GM12878 (cell line): Measurements from ENCODE around the gene BTBD9. TPM values are rescaled to one million over a fixed set of nuclear protein-coding genes. Genes with fewer than 3 reads are reported as not detected.

Source experiments
- BMI1 ChIP-seq: fragments of 450-650 bp; IDR thresholded peaks from 2 replicates; pipeline ENCODE4 v1.6.1; 2016; ENCODE audit warnings: mild to moderate bottlenecking, moderate library complexity, borderline replicate concordance
- CREB1 ChIP-seq: IDR thresholded peaks from 2 replicates; pipeline ENCODE4 v1.6.1; 2012; ENCODE audit warnings: low read depth, mild to moderate bottlenecking, inconsistent platforms
- FOXM1 ChIP-seq: IDR thresholded peaks from 2 replicates; pipeline ENCODE4 v1.6.1; 2012; ENCODE audit warnings: low read depth, mild to moderate bottlenecking, inconsistent platforms, low read length, moderate library complexity
- PAX8 ChIP-seq: fragments of 450-650 bp; IDR thresholded peaks from 2 replicates; pipeline ENCODE4 v1.6.1; 2017; ENCODE audit warnings: mild to moderate bottlenecking, moderate library complexity
- SUZ12 ChIP-seq: fragments of 200-600 bp; sonication (generic); IDR thresholded peaks from one replicate; pipeline ENCODE4 v1.6.1; 2018; ENCODE audit warnings: antibody characterized with exemption, mild to moderate bottlenecking; ENCODE audit not compliant: unreplicated experiment
- polyA plus RNA-seq, 11 experiments: library from polyadenylated mRNA; depleted of rRNA in 4 of 11; unstranded in 6 of 11; stranded (reverse) in 5 of 11; fragments of >200 nt; fragmentation: Nextera tagmentation in 4 of 11; fragmentation: Illumina TruSeq in 1 of 11; extraction: Ambion mirVana in 4 of 11; extraction: Trizol in 1 of 11; gene quantifications; 1 replicate in 1 of 11; 2 replicates in 10 of 11; pipeline versions ENCODE4 v1.2.1 to v1.2.3, GENCODE V29; 2011 to 2016; ENCODE audit warnings: inconsistent platforms in 2 of 11, missing spikeins in 2 of 11, low read depth in 1 of 11
- total RNA-seq, 4 experiments: library from RNA; depleted of rRNA in 3 of 4; stranded (reverse); fragments of >200 nt in 3 of 4; fragmentation: Illumina TruSeq in 1 of 4; extraction: Trizol in 1 of 4; gene quantifications; 2 replicates each; pipeline versions ENCODE4 v1.2.1 to v1.2.3, GENCODE V29; 2013 to 2021
- TF ChIP-seq, protein P1 (sequence below): fragments of 450-650 bp; IDR thresholded peaks from 2 replicates; pipeline ENCODE4 v1.6.1; 2017; ENCODE audit warnings: mild to moderate bottlenecking, moderate library complexity
- TF ChIP-seq, protein P2 (sequence below): fragments of 450-650 bp; IDR thresholded peaks from 2 replicates; pipeline ENCODE4 v1.6.1; 2017; ENCODE audit warnings: mild to moderate bottlenecking, low read depth, inconsistent platforms; ENCODE audit not compliant: poor library complexity, severe bottlenecking
- TF ChIP-seq, protein P3 (sequence below): fragments of 450-650 bp; conservative IDR thresholded peaks from 2 replicates; pipeline ENCODE4 v1.6.1; 2017; ENCODE audit warnings: mild to moderate bottlenecking, moderate library complexity

BTBD9 gene
- total and polyA plus RNA-seq, 10 of the 15 experiments (the other 5 are each of a cell fraction or from before 2014, with no cell fraction given) = 0.22 to 8.6 (median 4.6) TPM

DNA sequence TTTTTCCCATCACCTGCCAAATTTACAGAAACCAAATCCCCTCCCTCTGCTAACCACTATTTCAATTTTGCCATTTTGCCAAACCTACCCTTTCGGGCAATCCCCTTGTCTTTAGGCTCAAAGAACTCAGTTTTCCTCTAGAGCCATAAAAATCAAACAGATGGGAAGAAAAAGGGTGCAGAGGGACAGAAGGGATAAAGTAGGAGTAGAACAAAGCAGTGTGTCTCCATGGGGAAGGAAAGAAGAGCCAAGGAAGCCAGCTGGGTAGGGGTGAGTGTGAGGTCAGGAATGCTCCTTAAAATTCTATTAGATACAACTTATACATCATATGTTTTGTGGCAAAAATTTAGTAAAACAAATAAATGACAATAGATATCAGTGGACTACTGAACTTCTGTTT lies 316.5 kb downstream of the BTBD9 start (continued):
- TF ChIP-seq, protein P1, sequence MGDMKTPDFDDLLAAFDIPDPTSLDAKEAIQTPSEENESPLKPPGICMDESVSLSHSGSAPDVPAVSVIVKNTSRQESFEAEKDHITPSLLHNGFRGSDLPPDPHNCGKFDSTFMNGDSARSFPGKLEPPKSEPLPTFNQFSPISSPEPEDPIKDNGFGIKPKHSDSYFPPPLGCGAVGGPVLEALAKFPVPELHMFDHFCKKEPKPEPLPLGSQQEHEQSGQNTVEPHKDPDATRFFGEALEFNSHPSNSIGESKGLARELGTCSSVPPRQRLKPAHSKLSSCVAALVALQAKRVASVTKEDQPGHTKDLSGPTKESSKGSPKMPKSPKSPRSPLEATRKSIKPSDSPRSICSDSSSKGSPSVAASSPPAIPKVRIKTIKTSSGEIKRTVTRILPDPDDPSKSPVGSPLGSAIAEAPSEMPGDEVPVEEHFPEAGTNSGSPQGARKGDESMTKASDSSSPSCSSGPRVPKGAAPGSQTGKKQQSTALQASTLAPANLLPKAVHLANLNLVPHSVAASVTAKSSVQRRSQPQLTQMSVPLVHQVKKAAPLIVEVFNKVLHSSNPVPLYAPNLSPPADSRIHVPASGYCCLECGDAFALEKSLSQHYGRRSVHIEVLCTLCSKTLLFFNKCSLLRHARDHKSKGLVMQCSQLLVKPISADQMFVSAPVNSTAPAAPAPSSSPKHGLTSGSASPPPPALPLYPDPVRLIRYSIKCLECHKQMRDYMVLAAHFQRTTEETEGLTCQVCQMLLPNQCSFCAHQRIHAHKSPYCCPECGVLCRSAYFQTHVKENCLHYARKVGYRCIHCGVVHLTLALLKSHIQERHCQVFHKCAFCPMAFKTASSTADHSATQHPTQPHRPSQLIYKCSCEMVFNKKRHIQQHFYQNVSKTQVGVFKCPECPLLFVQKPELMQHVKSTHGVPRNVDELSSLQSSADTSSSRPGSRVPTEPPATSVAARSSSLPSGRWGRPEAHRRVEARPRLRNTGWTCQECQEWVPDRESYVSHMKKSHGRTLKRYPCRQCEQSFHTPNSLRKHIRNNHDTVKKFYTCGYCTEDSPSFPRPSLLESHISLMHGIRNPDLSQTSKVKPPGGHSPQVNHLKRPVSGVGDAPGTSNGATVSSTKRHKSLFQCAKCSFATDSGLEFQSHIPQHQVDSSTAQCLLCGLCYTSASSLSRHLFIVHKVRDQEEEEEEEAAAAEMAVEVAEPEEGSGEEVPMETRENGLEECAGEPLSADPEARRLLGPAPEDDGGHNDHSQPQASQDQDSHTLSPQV = no peak
- no peak for TF ChIP-seq SUZ12
- TF ChIP-seq, protein P2, sequence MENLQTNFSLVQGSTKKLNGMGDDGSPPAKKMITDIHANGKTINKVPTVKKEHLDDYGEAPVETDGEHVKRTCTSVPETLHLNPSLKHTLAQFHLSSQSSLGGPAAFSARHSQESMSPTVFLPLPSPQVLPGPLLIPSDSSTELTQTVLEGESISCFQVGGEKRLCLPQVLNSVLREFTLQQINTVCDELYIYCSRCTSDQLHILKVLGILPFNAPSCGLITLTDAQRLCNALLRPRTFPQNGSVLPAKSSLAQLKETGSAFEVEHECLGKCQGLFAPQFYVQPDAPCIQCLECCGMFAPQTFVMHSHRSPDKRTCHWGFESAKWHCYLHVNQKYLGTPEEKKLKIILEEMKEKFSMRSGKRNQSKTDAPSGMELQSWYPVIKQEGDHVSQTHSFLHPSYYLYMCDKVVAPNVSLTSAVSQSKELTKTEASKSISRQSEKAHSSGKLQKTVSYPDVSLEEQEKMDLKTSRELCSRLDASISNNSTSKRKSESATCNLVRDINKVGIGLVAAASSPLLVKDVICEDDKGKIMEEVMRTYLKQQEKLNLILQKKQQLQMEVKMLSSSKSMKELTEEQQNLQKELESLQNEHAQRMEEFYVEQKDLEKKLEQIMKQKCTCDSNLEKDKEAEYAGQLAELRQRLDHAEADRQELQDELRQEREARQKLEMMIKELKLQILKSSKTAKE = no peak
- no peak for TF ChIP-seq BMI1
- no peak for TF ChIP-seq PAX8
- TF ChIP-seq CREB1 = no peak
- no peak for TF ChIP-seq FOXM1
- TF ChIP-seq, protein P3, sequence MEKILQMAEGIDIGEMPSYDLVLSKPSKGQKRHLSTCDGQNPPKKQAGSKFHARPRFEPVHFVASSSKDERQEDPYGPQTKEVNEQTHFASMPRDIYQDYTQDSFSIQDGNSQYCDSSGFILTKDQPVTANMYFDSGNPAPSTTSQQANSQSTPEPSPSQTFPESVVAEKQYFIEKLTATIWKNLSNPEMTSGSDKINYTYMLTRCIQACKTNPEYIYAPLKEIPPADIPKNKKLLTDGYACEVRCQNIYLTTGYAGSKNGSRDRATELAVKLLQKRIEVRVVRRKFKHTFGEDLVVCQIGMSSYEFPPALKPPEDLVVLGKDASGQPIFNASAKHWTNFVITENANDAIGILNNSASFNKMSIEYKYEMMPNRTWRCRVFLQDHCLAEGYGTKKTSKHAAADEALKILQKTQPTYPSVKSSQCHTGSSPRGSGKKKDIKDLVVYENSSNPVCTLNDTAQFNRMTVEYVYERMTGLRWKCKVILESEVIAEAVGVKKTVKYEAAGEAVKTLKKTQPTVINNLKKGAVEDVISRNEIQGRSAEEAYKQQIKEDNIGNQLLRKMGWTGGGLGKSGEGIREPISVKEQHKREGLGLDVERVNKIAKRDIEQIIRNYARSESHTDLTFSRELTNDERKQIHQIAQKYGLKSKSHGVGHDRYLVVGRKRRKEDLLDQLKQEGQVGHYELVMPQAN = no peak
